GM23338 (cell line): ENCODE data around the gene TTC5.

ENCODE experiments used
- EZH2 ChIP-seq: fragments of 200-600 bp; sonication (generic); IDR thresholded peaks from one replicate; pipeline ENCODE4 v1.8.0; 2017; ENCODE audit warnings: antibody characterized with exemption, mild to moderate bottlenecking, low read depth; ENCODE audit not compliant: unreplicated experiment
- EZH2phosphoT487 ChIP-seq: fragments of 200-600 bp; sonication (generic); IDR thresholded peaks from one replicate; pipeline ENCODE4 v1.8.1; 2018; ENCODE audit warnings: antibody characterized with exemption; ENCODE audit not compliant: unreplicated experiment
- JUNB ChIP-seq: IDR thresholded peaks from one replicate; pipeline ENCODE4 v1.6.1; 2016; ENCODE audit warnings: antibody characterized with exemption; ENCODE audit not compliant: unreplicated experiment
- POLR2AphosphoS5 ChIP-seq: IDR thresholded peaks from 2 replicates; pipeline ENCODE4 v1.6.1; 2016; ENCODE audit warnings: antibody characterized with exemption, low read depth
- TF ChIP-seq, protein P1 (sequence below), 2 experiments: fragments of 200-600 bp in 1 of 2; sonication (generic) in 1 of 2; conservative IDR thresholded peaks; 2 replicates each; pipeline versions ENCODE4 v1.5.1 to v1.6.1; 2016 to 2017; ENCODE audit warnings: antibody characterized with exemption in 2 of 2, low read depth in 2 of 2, mild to moderate bottlenecking in 2 of 2, moderate library complexity in 1 of 2
- TF ChIP-seq, protein P2 (sequence below): IDR thresholded peaks from one replicate; pipeline ENCODE4 v1.6.1; 2018; ENCODE audit warnings: antibody characterized with exemption; ENCODE audit not compliant: unreplicated experiment

DNA sequence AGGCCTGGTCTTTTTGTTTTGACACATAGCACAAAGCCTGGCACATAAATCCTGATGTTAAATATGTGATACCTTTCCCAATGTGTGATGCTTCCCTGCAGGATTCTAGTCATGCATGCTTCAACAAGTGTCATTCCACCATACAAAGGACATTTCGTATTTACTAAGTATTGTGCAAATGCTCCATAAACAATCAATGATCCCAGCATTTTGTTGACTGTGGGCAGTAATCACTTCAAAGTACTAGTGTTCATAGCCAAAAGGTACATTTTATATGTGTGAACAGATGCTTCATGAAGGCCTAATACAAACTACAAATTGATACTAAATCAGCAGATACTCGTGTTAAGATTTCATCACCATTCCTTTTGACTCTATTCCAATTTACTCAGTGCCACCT, 23.0 kb upstream of the TTC5 start:
- TF ChIP-seq, protein P1, sequence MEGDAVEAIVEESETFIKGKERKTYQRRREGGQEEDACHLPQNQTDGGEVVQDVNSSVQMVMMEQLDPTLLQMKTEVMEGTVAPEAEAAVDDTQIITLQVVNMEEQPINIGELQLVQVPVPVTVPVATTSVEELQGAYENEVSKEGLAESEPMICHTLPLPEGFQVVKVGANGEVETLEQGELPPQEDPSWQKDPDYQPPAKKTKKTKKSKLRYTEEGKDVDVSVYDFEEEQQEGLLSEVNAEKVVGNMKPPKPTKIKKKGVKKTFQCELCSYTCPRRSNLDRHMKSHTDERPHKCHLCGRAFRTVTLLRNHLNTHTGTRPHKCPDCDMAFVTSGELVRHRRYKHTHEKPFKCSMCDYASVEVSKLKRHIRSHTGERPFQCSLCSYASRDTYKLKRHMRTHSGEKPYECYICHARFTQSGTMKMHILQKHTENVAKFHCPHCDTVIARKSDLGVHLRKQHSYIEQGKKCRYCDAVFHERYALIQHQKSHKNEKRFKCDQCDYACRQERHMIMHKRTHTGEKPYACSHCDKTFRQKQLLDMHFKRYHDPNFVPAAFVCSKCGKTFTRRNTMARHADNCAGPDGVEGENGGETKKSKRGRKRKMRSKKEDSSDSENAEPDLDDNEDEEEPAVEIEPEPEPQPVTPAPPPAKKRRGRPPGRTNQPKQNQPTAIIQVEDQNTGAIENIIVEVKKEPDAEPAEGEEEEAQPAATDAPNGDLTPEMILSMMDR (conservative IDR thresholded peaks at IDR 0.05; ENCODE audit: low read depth in 2 of 2) = no peak
- no peak for TF ChIP-seq POLR2AphosphoS5
- no peak for TF ChIP-seq JUNB
- TF ChIP-seq EZH2phosphoT487 = no peak
- TF ChIP-seq, protein P2, sequence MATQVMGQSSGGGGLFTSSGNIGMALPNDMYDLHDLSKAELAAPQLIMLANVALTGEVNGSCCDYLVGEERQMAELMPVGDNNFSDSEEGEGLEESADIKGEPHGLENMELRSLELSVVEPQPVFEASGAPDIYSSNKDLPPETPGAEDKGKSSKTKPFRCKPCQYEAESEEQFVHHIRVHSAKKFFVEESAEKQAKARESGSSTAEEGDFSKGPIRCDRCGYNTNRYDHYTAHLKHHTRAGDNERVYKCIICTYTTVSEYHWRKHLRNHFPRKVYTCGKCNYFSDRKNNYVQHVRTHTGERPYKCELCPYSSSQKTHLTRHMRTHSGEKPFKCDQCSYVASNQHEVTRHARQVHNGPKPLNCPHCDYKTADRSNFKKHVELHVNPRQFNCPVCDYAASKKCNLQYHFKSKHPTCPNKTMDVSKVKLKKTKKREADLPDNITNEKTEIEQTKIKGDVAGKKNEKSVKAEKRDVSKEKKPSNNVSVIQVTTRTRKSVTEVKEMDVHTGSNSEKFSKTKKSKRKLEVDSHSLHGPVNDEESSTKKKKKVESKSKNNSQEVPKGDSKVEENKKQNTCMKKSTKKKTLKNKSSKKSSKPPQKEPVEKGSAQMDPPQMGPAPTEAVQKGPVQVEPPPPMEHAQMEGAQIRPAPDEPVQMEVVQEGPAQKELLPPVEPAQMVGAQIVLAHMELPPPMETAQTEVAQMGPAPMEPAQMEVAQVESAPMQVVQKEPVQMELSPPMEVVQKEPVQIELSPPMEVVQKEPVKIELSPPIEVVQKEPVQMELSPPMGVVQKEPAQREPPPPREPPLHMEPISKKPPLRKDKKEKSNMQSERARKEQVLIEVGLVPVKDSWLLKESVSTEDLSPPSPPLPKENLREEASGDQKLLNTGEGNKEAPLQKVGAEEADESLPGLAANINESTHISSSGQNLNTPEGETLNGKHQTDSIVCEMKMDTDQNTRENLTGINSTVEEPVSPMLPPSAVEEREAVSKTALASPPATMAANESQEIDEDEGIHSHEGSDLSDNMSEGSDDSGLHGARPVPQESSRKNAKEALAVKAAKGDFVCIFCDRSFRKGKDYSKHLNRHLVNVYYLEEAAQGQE = no peak
- no peak for TF ChIP-seq EZH2
